Stimulated activated CD4-positive, alpha-beta T cell treated with anti-CD3 and anti-CD28 coated beads, Interleukin-2, amount 100 ng/mL, for 48 hours (primary cell): ENCODE data around the gene JAKMIP3.

Source experiments
- DNase-seq, 2 donors: peaks; one replicate each; pipeline ENCODE4 v3.0.0-alpha.2; 2020

The JAKMIP3 gene

GRCh38 chr10:132113766-132114365 is 48.1 kb downstream of the JAKMIP3 start:
- DNase-seq = no peak

DNA sequence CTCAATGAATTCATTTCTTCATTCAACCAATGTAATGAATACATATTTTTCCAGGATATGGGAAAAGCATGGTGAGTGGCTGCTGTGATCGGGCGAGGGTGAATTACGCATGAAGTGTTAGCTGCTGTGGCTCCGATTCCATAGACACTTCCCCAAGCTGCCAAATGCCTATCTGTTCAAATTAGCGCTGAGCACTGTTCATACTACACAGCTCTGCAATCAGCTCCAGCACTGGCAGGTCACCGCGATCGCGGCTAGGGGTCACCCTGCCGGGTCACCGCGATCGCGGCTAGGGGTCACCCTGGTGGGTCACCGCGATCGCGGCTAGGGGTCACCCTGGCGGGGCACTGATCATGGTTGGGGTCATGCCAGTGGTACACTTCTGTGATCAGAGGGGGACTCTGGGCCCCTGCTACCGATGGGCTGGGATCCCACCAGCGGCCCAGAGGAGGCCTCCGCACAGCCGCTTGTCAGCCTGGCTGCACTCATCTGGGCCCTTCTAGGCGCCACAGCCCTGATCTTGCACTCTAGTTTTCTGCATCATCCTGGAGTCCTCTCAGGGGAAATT is 49.3 kb downstream of the JAKMIP3 start:
- DNase-seq = no peak
